ENCODE data around the gene PLEKHG4. TPM values are rescaled to one million over a fixed set of nuclear protein-coding genes. Genes with fewer than 3 reads are reported as not detected.

PLEKHG4 gene
- polyA plus RNA-seq, 1 donor from 2014 or later = 0.28 TPM

DNA sequence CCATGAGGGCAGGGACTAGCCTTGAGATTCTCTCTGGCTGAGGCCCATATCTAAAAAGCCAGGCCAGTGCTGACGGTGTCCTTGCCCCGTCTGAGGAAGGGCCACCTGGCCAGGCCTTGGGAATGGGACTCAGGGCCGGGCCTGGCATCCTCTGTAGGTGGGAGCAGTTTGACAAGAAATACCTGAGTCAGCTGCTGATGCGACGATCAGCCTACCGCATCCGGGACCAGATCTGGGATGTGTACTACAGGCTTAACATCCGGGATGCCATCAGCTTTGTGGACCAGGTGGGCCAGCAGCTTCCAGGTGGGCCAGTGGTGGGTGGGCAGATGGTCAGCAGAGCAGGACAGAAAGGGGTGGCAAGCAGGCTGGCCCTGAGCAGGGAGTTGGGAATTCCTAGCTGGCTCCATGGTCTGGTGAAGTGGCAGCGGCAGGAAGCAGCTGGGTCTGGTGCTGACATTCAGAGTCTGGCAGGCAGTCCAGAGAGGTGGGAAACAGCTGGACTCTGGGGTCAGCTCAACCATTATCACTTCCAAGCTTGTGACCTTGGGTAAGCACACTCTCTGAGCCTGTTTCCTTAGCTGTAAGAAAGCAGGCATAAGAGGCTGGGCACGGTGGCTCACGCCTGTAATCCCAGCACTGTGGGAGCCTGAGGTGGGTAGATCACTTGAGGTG, 21.0 kb upstream of the PLEKHG4 start:
- Histone ChIP-seq H3K9me3 (ENCODE audit: low read length) (no peaks in the 10 kb centered on the region), H3K4me2 (ENCODE audit: low read length) (no peak overlapping the region), H3K27me3 (ENCODE audit: insufficient read depth, low read depth, low read length) (no peaks in the 10 kb centered on the region), H3K27ac (ENCODE audit: low read length) (no peak overlapping the region), H3K36me3 (ENCODE audit: insufficient read depth, low read length) (no peaks in the 10 kb centered on the region), H3F3A (ENCODE audit: insufficient read depth, low read length, poor library complexity, severe bottlenecking) (no peaks in the 10 kb centered on the region), H2AFZ (ENCODE audit: low read depth, low read length) (no peak overlapping the region), H3K9me2 (ENCODE audit: insufficient read depth, low read length) (no peaks in the 10 kb centered on the region), H3K9ac (ENCODE audit: low read length) (no peak overlapping the region), H3K4me3 (ENCODE audit: low read length) (no peak overlapping the region), H4K20me1 (ENCODE audit: insufficient read depth) (no peaks in the 10 kb centered on the region), H3K79me2 (replicated peaks; ENCODE audit: insufficient read depth, low read length) (no peaks in the 10 kb centered on the region)
- no peak for TF ChIP-seq POLR2AphosphoS5 (IDR thresholded peaks at IDR 0.05)
- TF ChIP-seq RAD21 (conservative IDR thresholded peaks at IDR 0.05) = no peak
- TF ChIP-seq EP300 (conservative IDR thresholded peaks at IDR 0.05; ENCODE audit: poor library complexity, severe bottlenecking) = no peak
- no peak for TF ChIP-seq EZH2 (IDR thresholded peaks at IDR 0.05; ENCODE audit: borderline replicate concordance, insufficient read depth, low read length, poor library complexity, severe bottlenecking)
- no peak for TF ChIP-seq TAF1 (IDR thresholded peaks at IDR 0.05; ENCODE audit: low read depth)
- no peak for TF ChIP-seq MXI1 (conservative IDR thresholded peaks at IDR 0.05; ENCODE audit: poor library complexity, severe bottlenecking)
- TF ChIP-seq SMC3 (conservative IDR thresholded peaks at IDR 0.05; ENCODE audit: poor library complexity) = no peak
- TF ChIP-seq, protein P1, sequence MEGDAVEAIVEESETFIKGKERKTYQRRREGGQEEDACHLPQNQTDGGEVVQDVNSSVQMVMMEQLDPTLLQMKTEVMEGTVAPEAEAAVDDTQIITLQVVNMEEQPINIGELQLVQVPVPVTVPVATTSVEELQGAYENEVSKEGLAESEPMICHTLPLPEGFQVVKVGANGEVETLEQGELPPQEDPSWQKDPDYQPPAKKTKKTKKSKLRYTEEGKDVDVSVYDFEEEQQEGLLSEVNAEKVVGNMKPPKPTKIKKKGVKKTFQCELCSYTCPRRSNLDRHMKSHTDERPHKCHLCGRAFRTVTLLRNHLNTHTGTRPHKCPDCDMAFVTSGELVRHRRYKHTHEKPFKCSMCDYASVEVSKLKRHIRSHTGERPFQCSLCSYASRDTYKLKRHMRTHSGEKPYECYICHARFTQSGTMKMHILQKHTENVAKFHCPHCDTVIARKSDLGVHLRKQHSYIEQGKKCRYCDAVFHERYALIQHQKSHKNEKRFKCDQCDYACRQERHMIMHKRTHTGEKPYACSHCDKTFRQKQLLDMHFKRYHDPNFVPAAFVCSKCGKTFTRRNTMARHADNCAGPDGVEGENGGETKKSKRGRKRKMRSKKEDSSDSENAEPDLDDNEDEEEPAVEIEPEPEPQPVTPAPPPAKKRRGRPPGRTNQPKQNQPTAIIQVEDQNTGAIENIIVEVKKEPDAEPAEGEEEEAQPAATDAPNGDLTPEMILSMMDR (IDR thresholded peaks at IDR 0.05; ENCODE audit: poor library complexity, severe bottlenecking) = no peak
- TF ChIP-seq, protein P2, sequence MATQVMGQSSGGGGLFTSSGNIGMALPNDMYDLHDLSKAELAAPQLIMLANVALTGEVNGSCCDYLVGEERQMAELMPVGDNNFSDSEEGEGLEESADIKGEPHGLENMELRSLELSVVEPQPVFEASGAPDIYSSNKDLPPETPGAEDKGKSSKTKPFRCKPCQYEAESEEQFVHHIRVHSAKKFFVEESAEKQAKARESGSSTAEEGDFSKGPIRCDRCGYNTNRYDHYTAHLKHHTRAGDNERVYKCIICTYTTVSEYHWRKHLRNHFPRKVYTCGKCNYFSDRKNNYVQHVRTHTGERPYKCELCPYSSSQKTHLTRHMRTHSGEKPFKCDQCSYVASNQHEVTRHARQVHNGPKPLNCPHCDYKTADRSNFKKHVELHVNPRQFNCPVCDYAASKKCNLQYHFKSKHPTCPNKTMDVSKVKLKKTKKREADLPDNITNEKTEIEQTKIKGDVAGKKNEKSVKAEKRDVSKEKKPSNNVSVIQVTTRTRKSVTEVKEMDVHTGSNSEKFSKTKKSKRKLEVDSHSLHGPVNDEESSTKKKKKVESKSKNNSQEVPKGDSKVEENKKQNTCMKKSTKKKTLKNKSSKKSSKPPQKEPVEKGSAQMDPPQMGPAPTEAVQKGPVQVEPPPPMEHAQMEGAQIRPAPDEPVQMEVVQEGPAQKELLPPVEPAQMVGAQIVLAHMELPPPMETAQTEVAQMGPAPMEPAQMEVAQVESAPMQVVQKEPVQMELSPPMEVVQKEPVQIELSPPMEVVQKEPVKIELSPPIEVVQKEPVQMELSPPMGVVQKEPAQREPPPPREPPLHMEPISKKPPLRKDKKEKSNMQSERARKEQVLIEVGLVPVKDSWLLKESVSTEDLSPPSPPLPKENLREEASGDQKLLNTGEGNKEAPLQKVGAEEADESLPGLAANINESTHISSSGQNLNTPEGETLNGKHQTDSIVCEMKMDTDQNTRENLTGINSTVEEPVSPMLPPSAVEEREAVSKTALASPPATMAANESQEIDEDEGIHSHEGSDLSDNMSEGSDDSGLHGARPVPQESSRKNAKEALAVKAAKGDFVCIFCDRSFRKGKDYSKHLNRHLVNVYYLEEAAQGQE (IDR thresholded peaks at IDR 0.05; ENCODE audit: borderline replicate concordance) = no peak

DNA sequence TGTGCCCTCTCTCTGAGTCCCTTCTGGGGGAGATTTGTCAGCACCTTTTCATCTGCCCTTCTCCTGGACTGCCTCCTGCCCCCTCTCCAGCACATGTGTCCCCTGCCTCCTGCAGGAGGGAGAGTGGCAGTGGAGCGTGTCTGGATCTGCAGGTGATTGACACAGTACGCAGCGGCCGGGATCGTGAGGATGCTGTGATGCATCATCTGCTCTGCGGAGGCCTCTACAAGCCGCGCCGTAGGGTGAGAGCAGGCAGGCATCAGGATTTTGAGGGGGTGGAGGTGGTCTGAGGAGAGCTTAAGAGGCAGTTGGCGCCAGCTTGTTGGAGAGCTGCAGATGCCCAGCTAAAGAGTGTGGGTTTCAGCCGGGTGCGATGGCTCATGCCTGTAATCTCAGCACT, 19.6 kb upstream of the PLEKHG4 start:
- no peak overlapping the region for H3K4me3 ChIP-seq (ENCODE audit: low read length)
- H3K9me2 ChIP-seq (ENCODE audit: insufficient read depth, low read length) = no peaks in the 10 kb centered on the region
- H3K79me2 ChIP-seq (replicated peaks; ENCODE audit: insufficient read depth, low read length) = no peaks in the 10 kb centered on the region
- H3K27ac ChIP-seq (ENCODE audit: low read length) = no peak overlapping the region
- no peaks in the 10 kb centered on the region for H3F3A ChIP-seq (ENCODE audit: insufficient read depth, low read length, poor library complexity, severe bottlenecking)
- no peaks in the 10 kb centered on the region for H4K20me1 ChIP-seq (ENCODE audit: insufficient read depth)
- H3K27me3 ChIP-seq (ENCODE audit: insufficient read depth, low read depth, low read length) = no peaks in the 10 kb centered on the region
- H3K9ac ChIP-seq (ENCODE audit: low read length) = no peak overlapping the region
- no peak overlapping the region for H2AFZ ChIP-seq (ENCODE audit: low read depth, low read length)
- TF ChIP-seq RAD21 (conservative IDR thresholded peaks at IDR 0.05) (no peak), EP300 (conservative IDR thresholded peaks at IDR 0.05; ENCODE audit: poor library complexity, severe bottlenecking) (no peak), POLR2AphosphoS5 (IDR thresholded peaks at IDR 0.05) (no peak)
- H3K9me3 ChIP-seq (ENCODE audit: low read length) = no peaks in the 10 kb centered on the region
- H3K4me2 ChIP-seq (ENCODE audit: low read length) = no peak overlapping the region
- H3K36me3 ChIP-seq (ENCODE audit: insufficient read depth, low read length) = no peaks in the 10 kb centered on the region
